Epithelial cell of proximal tubule (primary cell): ENCODE measurements around the gene CTIF. TPM values are rescaled to one million over a fixed set of nuclear protein-coding genes. Genes with fewer than 3 reads are reported as not detected.
"Not testable (repeated sequence)": the region's sequence is repeated elsewhere in the genome, so short reads cannot be mapped to it uniquely, and the experiment has no call there.

Experiments
- DNase-seq: peaks from one replicate; pipeline ENCODE4 v3.0.0-alpha.2; 2011; ENCODE audit warnings: low read depth
- H3K4me3 ChIP-seq: 2 replicates; pipeline ENCODE4 v1.5.1; 2011; ENCODE audit warnings: low read depth, mild to moderate bottlenecking, low read length
- CTCF ChIP-seq: conservative IDR thresholded peaks from 2 replicates; pipeline ENCODE4 v1.5.1; 2012; ENCODE audit warnings: low read depth, mild to moderate bottlenecking, low read length
- total RNA-seq: library from RNA; depleted of rRNA; stranded (reverse); fragments of >200 nt; gene quantifications from 2 replicates; pipeline ENCODE4 v1.2.3, GENCODE V29; 2015

Gene CTIF
- total RNA-seq, 1 donor from 2014 or later, result 12.9 TPM

- no peak overlapping the region for H3K4me3 ChIP-seq
- no peak for DNase-seq
- no peak for TF ChIP-seq CTCF
Measured at GRCh38 chr18:48502906-48503305, 35.9 kb upstream of the CTIF start.

- no peak for DNase-seq
- no peak for TF ChIP-seq CTCF
- no peak overlapping the region for H3K4me3 ChIP-seq
Measured at GRCh38 chr18:48504819-48505218, 34.0 kb upstream of the CTIF start.

- not testable (repeated sequence) for H3K4me3 ChIP-seq, DNase-seq
Measured at GRCh38 chr18:48506983-48507568, 31.8 kb upstream of the CTIF start.

GRCh38 chr18:48512498-48512897, 26.3 kb upstream of the CTIF start:
- not testable (repeated sequence) for DNase-seq, H3K4me3 ChIP-seq

GRCh38 chr18:48514786-48515185, 24.0 kb upstream of the CTIF start:
- H3K4me3 ChIP-seq, result no peak overlapping the region
- DNase-seq, result no peak
- TF ChIP-seq CTCF, result no peak

GRCh38 chr18:48517048-48517447, 21.8 kb upstream of the CTIF start:
- no peak for DNase-seq
- no peak for TF ChIP-seq CTCF
- no peak overlapping the region for H3K4me3 ChIP-seq

- DNase-seq, result no peak
- H3K4me3 ChIP-seq, result no peak overlapping the region
- no peak for TF ChIP-seq CTCF
Measured at GRCh38 chr18:48519431-48520100, 19.3 kb upstream of the CTIF start.

GRCh38 chr18:48521723-48522122, 17.1 kb upstream of the CTIF start:
- no peak for DNase-seq
- no peak for TF ChIP-seq CTCF
- no peak overlapping the region for H3K4me3 ChIP-seq
